ENCODE measurements around the gene SCARB2.

GRCh38 chr4:76197971-76198410, 15.6 kb downstream of the SCARB2 start:
- TF ChIP-seq POLR2A (IDR thresholded peaks at IDR 0.05) (no peak), CTCF (IDR thresholded peaks at IDR 0.05) (no peak)
